Skeletal muscle cell (primary cell): Measurements from ENCODE around the gene NUDC.
"Not testable (repeated sequence)": the region's sequence is repeated elsewhere in the genome, so short reads cannot be mapped to it uniquely, and the experiment has no call there.

Experiments
- DNase-seq: peaks from one replicate; pipeline ENCODE4 v3.0.0-alpha.2; 2010; ENCODE audit warnings: low read depth
- H3K4me3 ChIP-seq: 2 replicates; pipeline ENCODE4 v1.5.1; 2011; ENCODE audit warnings: low read depth, mild to moderate bottlenecking, control low read depth, low read length, moderate library complexity

NUDC gene

GRCh38 chr1:26921540-26922430 lies at the start of gene NUDC:
Gene NUDC, plus strand, starts transcription at chr1:26921743. Its CDS starts 106 bp downstream, at chr1:26921849.
- peak within 1 kb of the TSS; percentile 91 for H3K4me3 ChIP-seq
- DNase-seq, result peak; percentile 87

DNA sequence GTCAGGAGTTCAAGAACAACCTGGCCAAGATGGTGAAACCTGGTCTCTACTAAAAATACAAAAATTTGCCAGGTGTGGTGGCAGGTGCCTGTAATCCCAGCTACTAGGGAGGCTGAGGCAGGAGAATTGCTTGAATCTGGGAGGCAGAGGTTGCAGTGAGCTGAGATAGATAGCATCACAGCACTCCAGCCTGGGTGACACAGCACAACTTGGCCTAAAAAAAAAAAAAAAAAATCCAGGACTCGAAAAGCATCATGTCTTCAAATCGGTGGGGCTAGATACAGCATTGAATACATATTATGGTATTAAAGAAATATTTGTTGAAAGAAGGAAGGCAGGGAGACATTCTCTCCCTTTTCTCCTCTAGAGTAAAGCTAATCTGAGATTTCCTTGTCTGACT lies 48.4 kb upstream of the NUDC start:
- not testable (repeated sequence) for DNase-seq, H3K4me3 ChIP-seq

- no peak for DNase-seq
- no peak overlapping the region for H3K4me3 ChIP-seq
These were observed 46.6 kb upstream of the NUDC start for GRCh38 chr1:26874896-26875295.

DNA sequence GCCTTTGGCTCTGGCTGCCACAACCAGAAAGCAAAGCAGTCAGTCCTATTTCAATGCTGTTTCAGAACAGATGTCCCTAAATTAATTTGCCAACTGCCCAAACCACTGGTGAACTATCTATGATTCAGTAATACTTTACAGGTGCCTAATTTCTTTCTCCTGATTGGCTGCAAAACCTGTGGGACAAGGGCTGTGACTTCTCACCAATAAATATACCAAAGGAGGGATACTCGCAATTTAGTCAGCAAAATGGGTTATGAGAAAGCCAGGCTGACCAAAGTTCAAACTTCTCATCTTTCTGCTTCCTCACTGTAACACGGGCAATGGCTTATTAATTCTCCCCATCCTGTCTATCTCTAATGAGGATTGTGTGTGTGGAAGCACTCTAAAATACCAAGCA lies 44.2 kb upstream of the NUDC start:
- DNase-seq, result no peak
- H3K4me3 ChIP-seq, result no peak overlapping the region

DNA sequence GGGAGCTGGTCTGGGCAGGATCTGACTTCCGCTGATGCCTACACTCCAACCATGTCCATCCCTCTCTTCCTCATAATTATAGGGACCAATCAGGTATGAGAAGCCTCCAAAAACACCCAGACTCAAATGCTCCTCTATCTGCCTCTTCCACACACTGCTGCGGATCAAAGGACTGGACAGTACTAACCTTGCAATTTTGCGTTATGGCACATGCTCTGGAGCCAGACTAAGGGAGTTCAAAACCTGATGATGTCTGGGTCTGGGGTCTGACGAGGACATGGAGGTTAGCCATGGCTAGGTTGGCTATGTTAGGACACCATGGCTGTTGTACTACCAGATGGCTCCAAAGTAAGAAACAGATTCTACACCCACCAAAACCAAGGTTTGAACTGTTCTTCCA lies 41.8 kb upstream of the NUDC start:
- no peak for DNase-seq
- H3K4me3 ChIP-seq, result no peak overlapping the region

GRCh38 chr1:26881611-26882010 lies 39.9 kb upstream of the NUDC start:
- not testable (repeated sequence) for H3K4me3 ChIP-seq, DNase-seq

GRCh38 chr1:26882696-26883463 lies 38.7 kb upstream of the NUDC start:
- no peak overlapping the region for H3K4me3 ChIP-seq

GRCh38 chr1:26887125-26887524 lies 34.4 kb upstream of the NUDC start:
- no peak for DNase-seq
- no peak overlapping the region for H3K4me3 ChIP-seq

More at GRCh38 chr1:26882696-26883463, 38.7 kb upstream of the NUDC start:
- DNase-seq, result no peak

DNA sequence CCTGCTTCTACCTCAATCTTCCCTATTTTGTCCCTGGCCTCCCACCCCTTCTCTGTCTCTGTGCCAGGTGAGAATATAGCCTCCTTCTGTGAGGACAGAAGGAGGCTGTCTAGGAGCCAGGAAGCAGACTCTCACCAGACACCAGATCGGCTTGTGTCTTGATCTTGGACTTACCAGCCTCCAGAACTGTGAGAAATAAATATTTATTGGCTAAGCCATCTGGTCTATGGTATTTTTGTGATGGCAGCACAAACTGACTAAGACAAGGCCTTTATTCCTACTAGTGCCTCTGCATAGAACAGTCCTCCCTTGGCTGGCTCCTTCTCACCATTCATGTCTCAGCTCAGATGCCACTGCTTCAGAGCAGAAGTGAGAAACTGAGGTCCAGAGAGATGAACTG lies 33.3 kb upstream of the NUDC start:
- no peak overlapping the region for H3K4me3 ChIP-seq
- no peak for DNase-seq

DNA sequence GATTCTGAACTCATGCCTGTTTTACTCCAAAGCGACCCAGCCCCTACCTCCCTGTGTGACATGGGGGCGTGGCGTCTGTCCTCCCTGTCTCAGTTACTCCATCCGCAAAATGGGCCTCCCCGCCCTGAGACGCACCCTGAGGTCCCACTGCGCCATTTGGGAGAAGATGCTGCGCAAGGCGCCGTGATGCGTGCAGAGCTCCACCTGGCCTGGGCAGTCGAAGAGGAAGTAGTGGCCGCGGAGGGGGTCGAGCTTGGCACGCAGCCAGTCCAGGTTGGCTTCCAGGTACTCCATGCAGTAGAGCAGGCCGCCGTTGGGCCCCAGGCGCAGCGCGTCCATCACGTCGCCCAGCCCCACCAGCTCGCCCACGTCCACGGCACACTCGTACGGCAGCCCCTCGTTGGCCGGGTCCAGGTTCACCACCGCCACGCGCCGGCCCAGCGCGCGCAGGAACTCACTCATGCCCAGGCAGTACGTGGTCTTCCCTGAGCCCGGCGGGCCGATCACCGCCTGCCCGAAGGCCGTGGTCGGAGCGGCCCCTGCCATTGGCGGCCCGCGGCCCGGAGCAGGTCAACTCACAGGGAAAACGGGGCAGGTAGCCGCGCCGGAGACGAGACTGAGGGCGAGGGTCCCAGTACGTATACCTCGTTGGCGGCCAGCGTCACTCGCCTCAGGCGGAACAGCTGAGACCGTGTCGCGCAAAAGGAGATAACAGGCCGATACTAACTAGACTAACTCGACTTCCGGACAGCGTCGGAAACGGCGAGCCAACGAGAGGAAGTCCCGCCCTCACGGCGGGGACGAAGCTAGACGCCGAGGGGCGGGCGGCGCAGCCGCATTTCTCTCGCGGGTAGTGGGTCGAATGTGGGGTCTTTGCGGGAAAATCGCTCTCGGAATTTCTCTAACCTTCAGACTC lies 31.7 kb upstream of the NUDC start, which contains the start of gene GPN2:
Gene GPN2, minus strand, starts transcription at position 733 of the 916 bp plus-strand sequence. Its CDS starts 187 bp downstream, at position 546.
- H3K4me3 ChIP-seq, result peak within 1 kb of the TSS; percentile 94
- peak; percentile 34 for DNase-seq

GRCh38 chr1:26890467-26890796 lies 31.1 kb upstream of the NUDC start:
- H3K4me3 ChIP-seq, result peak overlapping the region; percentile 94
- DNase-seq, result no peak

DNA sequence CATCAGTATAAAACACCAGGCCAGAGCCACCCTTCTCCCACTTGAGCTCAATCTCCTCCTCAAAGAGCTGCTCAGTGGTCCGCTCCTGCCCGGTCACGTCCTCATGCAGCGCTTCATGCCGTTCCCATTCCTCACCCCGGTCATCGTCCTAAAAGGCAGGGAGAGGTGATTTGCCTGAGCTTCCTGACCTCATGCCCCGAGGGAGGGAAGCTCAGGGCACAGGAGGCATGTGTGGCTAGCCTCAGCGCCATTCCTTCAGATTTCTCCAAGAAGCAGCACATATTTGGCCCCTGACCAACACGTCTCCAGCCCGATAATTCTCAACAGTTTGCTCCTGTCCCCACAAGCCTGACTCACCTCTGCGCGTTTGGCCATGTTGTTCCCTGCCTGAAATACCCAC lies 27.3 kb upstream of the NUDC start:
- H3K4me3 ChIP-seq, result no peak overlapping the region
- DNase-seq, result no peak

DNA sequence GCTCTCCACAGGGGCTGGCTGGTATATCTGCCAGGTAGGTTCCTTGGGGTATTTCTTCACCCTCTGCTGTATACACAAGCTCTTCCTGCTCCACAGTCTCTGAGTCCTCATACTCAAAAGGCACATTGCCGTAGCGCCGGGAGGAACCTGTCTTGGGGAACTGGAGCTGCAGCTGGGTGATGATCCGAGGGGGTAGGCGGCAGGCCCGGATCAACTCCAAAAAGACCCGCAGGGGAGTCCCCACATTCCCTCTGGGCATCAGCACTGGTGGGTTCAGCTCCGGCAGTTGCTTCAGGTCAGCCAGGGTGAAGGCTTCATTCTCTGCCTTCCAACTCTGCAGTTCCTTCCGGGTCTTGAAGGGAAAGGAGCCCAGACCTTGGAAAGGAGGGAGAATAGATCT lies 24.2 kb upstream of the NUDC start:
- H3K4me3 ChIP-seq, result no peak overlapping the region
- DNase-seq, result no peak

- H3K4me3 ChIP-seq, result peak within 1 kb of the TSS; percentile 87
- DNase-seq, result peak; percentile 79
These were observed 21.3 kb upstream of the NUDC start, which contains the start of gene GPATCH3 for GRCh38 chr1:26900001-26900814. Gene GPATCH3, minus strand, starts transcription at chr1:26900467. Its CDS starts 25 bp downstream, at chr1:26900442.

DNA sequence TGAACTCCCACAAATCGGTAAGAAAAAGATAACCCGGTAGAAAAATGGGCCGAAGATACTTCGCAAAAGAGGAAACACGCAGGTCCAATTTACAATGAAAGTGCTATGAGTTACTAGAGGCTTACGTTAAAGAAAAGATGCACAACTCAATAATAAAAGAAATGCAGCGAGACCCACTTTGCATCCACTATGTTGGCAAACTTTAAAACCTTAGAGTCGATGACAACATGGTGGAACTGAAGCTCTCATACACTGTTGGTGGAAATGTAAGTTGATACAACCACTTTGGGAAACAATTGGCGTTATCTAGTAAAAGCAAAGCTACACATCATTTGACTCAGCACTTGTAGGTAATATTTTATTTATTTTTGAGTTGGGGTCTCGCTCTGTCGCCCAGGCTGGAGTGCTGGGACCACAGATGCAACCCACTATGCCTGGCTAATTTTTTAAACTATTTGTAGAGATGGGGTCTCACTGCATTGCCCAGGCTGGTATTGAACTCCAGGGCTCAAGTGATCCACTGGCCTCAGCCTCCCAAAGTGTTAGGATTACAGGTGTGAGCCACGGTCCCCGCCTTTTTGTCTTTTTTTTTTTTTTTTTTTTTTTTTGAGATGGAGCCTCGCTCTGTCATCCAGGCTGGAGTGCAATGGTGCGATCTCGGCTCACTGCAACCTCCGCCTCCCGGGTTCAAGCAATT lies 20.6 kb upstream of the NUDC start:
- no peak for DNase-seq
- H3K4me3 ChIP-seq, result peak overlapping the region; percentile 87

GRCh38 chr1:26907071-26907917 lies 14.2 kb upstream of the NUDC start:
- DNase-seq, result peak; percentile 43
- no peak overlapping the region for H3K4me3 ChIP-seq

- no peak for DNase-seq
- no peak overlapping the region for H3K4me3 ChIP-seq
These were observed 11.6 kb upstream of the NUDC start for GRCh38 chr1:26909951-26910342.
